ENCODE results near the gene TMEM40. TPM values are rescaled to one million over a fixed set of nuclear protein-coding genes. Genes with fewer than 3 reads are reported as not detected.

Gene TMEM40
- total RNA-seq, 1 donor from 2014 or later: 2.4 TPM

- no peak for DNase-seq (ENCODE audit: extremely low spot score, unreplicated experiment)
- no peaks in the 10 kb centered on the region for H3K36me3 Mint-ChIP-seq (ENCODE audit: unreplicated experiment)
- no peak overlapping the region for H3K27ac Mint-ChIP-seq (ENCODE audit: unreplicated experiment)
- no peak overlapping the region for H3K4me3 Mint-ChIP-seq (ENCODE audit: unreplicated experiment)
- no peaks in the 10 kb centered on the region for H3K9me3 Mint-ChIP-seq (ENCODE audit: unreplicated experiment)
- no peaks in the 10 kb centered on the region for H3K4me1 Mint-ChIP-seq (ENCODE audit: unreplicated experiment)
- no peaks in the 10 kb centered on the region for H3K27me3 Mint-ChIP-seq (ENCODE audit: unreplicated experiment)
- no peak for TF ChIP-seq CTCF (IDR thresholded peaks at IDR 0.05)
Observed at GRCh38 chr3:12775226-12775625, 16.2 kb upstream of the TMEM40 start.

GRCh38 chr3:12774619-12775018 lies 15.6 kb upstream of the TMEM40 start:
- H3K9me3 Mint-ChIP-seq (ENCODE audit: unreplicated experiment): no peaks in the 10 kb centered on the region

GRCh38 chr3:12773710-12774086 lies 14.6 kb upstream of the TMEM40 start:
- Mint-ChIP-seq H3K27me3 (ENCODE audit: unreplicated experiment) (no peaks in the 10 kb centered on the region), H3K9me3 (ENCODE audit: unreplicated experiment) (no peaks in the 10 kb centered on the region), H3K4me3 (ENCODE audit: unreplicated experiment) (no peak overlapping the region), H3K4me1 (ENCODE audit: unreplicated experiment) (no peaks in the 10 kb centered on the region), H3K27ac (ENCODE audit: unreplicated experiment) (no peak overlapping the region), H3K36me3 (ENCODE audit: unreplicated experiment) (no peaks in the 10 kb centered on the region)
- no peak for DNase-seq (ENCODE audit: extremely low spot score, unreplicated experiment)
- TF ChIP-seq CTCF (IDR thresholded peaks at IDR 0.05): no peak

More at GRCh38 chr3:12774619-12775018, 15.6 kb upstream of the TMEM40 start:
- Mint-ChIP-seq H3K4me1 (ENCODE audit: unreplicated experiment) (no peaks in the 10 kb centered on the region), H3K4me3 (ENCODE audit: unreplicated experiment) (no peak overlapping the region), H3K27ac (ENCODE audit: unreplicated experiment) (no peak overlapping the region), H3K36me3 (ENCODE audit: unreplicated experiment) (no peaks in the 10 kb centered on the region), H3K27me3 (ENCODE audit: unreplicated experiment) (no peaks in the 10 kb centered on the region)
- DNase-seq (ENCODE audit: extremely low spot score, unreplicated experiment): no peak
- TF ChIP-seq CTCF (IDR thresholded peaks at IDR 0.05): no peak

- no peaks in the 10 kb centered on the region for H3K27me3 Mint-ChIP-seq (ENCODE audit: unreplicated experiment)
- H3K9me3 Mint-ChIP-seq (ENCODE audit: unreplicated experiment): no peaks in the 10 kb centered on the region
- TF ChIP-seq CTCF (IDR thresholded peaks at IDR 0.05): no peak
- no peak for DNase-seq (ENCODE audit: extremely low spot score, unreplicated experiment)
- no peak overlapping the region for H3K27ac Mint-ChIP-seq (ENCODE audit: unreplicated experiment)
- no peaks in the 10 kb centered on the region for H3K4me1 Mint-ChIP-seq (ENCODE audit: unreplicated experiment)
- H3K36me3 Mint-ChIP-seq (ENCODE audit: unreplicated experiment): no peaks in the 10 kb centered on the region
- no peak overlapping the region for H3K4me3 Mint-ChIP-seq (ENCODE audit: unreplicated experiment)
Observed at GRCh38 chr3:12773030-12773709, 14.1 kb upstream of the TMEM40 start.

- Mint-ChIP-seq H3K9me3 (ENCODE audit: unreplicated experiment) (no peaks in the 10 kb centered on the region), H3K36me3 (ENCODE audit: unreplicated experiment) (no peaks in the 10 kb centered on the region), H3K4me1 (ENCODE audit: unreplicated experiment) (no peaks in the 10 kb centered on the region), H3K27ac (ENCODE audit: unreplicated experiment) (no peak overlapping the region), H3K4me3 (ENCODE audit: unreplicated experiment) (no peak overlapping the region), H3K27me3 (ENCODE audit: unreplicated experiment) (no peaks in the 10 kb centered on the region)
- TF ChIP-seq CTCF (IDR thresholded peaks at IDR 0.05): no peak
- DNase-seq (ENCODE audit: extremely low spot score, unreplicated experiment): no peak
Observed at GRCh38 chr3:12772462-12772861, 13.4 kb upstream of the TMEM40 start.

Measured in osteocyte (in vitro differentiated cells).